ENCODE results near the gene PPP2CA.
"Not testable (repeated sequence)": the region's sequence is repeated elsewhere in the genome, so short reads cannot be mapped to it uniquely, and the experiment has no call there.

PPP2CA gene

DNA sequence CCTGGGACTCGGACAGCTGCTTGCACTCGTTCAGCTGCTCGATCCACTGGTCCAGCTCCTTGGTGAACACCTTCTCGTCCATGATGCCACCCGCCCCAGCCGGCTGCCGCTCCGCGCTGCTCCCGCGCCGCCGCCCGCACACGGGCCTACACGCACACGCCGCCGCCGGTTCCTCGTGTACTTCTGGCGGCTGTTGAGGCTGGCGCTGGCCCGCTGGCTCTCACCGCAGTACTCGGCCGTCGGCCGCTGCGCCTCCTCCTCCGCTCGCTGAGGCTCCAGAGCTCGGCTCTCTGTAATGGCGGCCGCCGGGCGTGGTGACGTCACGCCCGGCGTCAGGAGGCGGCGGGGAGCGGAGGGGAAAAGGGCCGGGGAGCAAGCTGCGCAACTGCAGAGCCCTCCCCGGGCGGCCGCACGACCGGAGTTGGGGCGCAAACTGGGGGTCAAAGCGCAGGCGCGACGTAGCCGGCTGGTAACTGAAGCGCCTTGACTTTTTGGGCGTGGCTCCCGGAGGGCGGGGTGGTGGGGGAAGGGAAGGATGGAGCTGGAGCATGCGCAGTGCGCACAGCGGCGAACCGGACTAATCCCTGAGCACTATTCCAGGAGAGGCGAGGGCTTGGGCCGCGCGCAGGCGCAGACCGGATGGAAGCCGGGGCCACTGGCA is at the start of gene PPP2CA:
Gene PPP2CA, minus strand, starts transcription at position 294 of the 661 bp plus-strand sequence. Its CDS starts 212 bp downstream, at position 82.
- DNase-seq (ENCODE audit: low read depth, low spot score): peak; percentile 97

DNA sequence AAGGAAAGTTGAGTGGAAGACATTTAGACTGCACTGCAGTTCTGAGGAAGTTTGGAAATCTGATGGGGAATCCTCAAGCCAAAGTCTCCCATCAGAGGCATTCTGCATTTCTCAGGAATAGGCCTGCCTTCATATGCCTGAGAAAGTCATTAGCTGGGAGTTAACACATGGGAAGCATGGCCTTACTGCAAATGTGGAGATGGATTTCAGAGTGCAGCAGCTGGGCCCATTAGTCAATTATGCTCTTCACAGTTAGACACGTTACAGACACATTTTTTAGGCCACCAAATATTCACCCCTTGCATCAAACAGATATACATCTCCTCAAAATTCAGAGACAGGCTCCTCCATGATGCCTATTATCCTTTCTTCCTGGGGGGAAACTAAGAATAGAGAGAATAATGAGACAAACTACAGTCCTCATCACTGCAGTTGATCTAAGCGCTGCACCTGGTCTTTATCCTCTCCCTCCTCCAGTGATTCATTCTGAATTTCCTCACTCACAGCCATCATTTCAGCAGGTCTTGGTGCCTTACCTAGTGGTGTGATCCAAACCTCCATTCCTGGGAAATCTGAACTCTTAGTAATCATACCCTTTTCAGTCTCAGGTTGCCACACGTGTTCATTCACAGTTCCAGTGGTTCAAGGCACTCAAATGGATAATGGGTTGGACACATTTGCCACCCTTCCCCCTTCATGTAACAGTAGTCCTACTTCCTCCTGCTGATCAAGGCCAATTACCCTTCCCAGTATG is 47.9 kb upstream of the PPP2CA start:
- no peak for DNase-seq (ENCODE audit: low read depth, low spot score)

DNA sequence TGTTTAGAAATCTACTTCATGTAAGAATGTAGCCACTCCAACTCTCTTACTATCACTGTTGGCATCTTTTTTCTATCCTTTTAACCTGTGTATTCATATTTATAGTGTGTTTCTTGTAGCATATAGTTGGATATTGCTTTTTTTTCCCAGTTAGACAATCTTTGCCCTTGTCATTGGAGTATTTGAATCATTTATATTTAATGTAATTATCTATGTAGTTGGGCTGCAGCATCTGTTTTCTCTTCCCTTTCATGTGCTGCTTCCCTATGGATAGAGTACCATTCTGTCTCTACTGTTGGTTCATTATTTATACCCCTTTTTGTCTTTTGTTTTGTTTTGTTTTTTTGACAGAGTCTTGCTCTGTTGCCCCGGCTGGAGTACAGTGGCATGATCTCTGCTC is 45.2 kb upstream of the PPP2CA start:
- DNase-seq (ENCODE audit: low read depth, low spot score): no peak

DNA sequence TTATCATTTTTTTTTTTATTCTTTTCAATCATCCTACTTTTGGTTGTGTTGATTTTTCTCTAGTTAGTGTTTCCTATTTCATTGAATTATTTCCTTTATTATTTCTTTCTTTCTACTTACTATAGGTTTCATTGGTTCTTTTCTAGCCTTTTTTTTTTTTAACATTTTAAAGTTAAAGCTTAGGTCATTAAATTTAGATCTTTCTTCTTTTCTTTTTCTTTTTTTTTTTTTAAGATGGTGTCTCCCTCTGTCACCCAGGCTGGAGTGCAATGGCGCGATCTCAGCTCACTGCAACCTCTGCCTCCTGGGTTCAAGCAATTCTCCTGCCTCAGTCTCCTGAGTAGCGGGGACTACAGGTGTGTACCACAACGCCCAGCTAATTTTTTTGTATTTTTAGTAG is 43.0 kb upstream of the PPP2CA start:
- DNase-seq (ENCODE audit: low read depth, low spot score): no peak

DNA sequence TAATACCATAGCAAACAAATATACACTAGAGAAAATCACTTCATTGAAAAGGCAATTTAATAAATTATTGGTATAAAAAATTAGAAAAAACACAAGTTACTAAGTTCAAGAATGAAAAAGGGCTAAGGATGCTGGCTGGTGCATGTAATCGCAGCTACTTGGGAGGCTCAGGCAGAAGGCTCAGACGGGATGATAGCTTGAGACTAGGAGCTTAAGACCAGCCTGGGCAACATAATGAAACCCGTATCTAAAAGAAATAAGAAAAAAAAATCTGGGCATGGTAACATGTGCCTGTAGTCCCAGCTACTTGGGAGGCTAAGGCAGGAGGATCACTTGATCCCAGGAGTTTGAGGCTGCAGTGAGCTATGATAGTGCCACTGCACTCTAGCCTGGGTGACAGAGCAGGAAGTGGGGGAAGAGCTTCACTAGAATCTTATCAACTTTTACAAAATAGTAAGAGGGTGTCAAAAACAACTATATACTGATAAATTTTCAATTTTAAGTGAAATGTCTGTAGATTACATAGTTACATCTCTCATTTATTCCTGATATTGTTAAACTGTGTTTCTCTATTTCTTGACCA is 42.2 kb upstream of the PPP2CA start:
- DNase-seq (ENCODE audit: low read depth, low spot score): no peak

DNA sequence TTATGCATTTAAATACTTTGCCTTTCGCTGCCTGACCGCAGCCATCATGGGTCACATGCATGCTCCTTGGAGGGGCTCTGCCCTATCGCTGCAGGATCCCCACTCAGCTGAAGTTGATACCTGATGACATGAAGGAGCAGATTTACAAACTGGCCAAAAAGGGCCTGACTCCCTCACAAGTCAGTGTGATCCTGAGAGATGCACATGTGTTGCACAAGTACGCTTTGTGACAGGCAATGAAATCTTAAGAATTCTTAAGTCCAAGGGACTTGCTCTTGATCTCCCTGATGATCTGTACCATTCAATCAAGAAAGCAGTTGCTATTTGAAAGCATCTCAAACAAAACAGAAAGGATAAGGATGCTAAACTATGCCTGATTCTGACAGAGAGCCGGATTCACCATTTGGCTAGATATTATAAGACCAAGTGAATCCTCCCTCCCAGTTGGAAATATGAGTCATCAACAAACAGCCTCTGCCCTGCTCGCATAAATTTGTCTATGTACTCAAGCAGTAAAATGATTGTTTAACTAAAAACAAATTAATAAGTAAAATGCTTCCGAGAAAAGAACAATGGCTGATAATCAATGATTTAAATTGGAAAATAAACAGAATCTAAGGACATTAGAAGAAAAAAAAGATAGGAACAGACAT is 41.6 kb upstream of the PPP2CA start:
- DNase-seq (ENCODE audit: low read depth, low spot score): no peak

DNA sequence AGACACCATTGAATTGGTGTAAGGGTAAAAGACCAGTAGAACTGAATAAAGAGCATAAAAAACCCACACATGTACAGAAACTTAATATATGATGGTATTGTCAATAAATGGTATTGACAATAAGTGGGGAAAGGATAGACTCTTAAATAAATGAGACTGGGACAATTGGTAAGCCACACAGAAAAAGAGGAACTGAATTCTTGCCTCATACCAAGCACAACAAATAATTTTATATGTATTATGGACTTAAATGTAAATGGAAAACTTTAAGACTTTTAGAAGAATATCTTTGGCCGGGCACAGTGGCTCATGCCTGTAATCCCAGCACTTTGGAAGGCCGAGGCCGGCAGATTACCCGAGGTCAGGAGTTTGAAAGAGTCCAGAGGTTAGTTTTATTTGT is 37.9 kb upstream of the PPP2CA start:
- no peak for DNase-seq (ENCODE audit: low read depth, low spot score)

DNA sequence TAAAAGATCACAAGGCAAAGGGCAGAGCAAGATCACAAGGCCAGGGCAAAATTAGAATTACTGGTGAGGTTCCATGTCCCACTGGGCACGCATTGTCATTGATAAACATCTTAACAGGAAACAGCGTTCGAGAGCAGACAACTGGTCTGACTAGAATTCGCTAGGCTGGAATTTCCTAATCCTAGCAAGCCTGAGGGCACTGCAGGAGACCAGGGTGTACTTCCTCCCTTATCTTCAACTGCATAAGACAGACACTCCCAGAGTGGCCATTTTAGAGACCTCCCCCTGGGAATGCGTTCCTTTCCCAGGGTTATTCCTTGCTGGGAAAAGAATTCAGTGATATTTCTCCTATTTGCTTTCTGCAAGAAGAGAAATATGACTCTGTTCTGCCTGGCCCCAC is 36.8 kb upstream of the PPP2CA start:
- not testable (repeated sequence) for DNase-seq (ENCODE audit: low read depth, low spot score)

DNA sequence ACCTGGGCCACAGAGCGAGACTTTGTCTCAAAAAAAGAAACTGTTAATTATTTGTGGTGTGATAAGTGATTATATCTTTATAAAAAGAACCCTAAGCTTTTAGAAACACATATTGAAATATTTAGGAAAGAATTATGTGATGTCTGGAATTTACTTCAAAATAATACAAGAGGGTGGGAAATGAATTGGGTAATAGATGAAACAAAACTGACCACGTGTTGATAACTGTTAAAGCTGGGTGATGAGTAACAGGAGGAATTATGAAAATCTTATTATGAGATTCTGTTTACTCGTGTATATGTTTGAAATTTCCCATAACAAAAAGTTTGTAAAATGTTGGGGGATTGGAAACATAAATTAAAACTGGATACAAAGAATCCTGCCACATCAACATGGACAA is 33.0 kb upstream of the PPP2CA start:
- DNase-seq (ENCODE audit: low read depth, low spot score): no peak

DNA sequence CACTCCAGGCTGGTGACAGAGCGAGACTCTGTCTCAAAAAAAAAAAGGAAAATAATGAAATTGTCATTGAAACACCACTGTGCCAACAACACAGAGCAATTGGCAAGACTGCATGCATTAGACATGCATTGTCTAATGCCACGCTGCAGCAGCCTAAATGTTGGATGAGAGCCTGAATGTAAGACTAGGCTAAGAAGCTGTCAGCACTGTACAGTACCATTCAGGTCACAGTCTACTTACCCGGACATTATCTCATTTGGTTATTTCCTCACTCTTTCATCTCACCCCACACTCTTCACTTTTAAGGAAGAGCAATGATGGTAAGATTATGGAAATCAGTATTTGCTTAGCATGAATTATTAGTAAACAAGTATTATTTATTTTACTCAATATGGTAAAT is 31.3 kb upstream of the PPP2CA start:
- DNase-seq (ENCODE audit: low read depth, low spot score): no peak

DNA sequence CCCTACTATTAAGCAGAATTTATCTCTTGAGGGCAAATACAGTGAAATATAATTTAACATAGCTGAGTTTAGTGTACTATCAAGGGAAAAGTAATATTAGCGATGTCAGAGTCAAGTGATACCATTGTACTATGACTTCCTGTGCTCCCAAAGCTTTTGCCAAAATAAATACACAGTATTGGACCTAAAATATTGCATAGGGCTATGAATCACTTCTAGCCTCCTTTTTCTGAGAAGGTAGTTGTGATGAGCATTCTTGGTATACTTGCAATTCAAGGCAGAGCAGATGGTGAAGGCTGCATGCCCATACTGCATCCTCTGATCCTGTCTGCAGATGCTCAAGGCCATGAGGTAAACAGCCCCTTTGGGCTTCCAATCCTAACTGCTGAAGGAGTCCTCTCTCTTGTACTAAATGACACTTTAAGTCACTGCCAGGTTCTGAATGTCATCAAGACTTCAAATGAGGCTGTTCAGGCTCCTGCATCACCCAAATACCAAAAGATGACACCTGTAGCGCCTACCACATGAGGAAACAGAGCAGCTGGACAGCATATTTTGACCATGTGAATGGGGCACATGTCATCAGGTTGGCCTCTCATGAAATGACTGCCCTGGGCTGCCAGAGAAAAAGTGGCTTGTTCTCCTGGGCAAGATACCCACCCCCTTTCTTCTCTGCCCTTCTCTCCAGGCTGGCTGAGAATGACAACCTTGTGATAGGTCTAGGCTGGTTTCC is 29.7 kb upstream of the PPP2CA start:
- DNase-seq (ENCODE audit: low read depth, low spot score): no peak

DNA sequence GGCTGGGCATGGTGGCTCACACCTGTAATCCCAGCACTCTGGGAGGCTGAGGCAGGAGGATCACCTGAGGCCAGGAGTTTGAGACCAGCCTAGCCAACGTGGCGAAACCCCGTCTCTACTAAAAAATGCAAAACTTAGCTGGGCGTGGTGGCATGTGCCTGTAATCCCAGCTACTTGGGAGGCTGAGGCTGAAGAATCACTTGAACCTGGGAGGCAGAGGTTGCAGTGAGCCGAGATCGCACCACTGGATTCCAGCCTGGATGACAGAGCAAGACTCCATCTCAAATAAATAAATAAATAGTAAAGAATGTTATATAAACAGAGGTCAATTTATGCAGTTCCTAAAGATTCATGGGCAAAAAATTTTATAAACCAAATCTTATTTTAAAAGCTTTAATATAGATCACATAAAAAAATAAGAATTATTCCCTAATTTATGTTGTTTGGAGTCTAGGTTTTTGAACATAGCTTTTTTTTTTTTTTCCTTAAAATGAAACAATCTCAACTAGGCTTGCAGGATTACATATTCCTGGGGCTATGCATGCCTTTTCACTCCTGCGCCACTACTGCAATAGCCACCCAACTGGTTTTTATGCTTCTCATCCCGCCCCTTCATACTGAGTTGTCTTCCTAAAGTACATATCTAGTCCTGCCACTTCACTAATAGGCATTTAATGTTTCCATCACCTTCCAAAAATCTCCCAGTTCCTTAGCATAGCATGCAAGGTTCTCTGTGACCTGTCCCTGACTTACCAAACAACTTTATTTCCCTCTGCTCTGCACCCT is 27.7 kb upstream of the PPP2CA start:
- not testable (repeated sequence) for DNase-seq (ENCODE audit: low read depth, low spot score)

DNA sequence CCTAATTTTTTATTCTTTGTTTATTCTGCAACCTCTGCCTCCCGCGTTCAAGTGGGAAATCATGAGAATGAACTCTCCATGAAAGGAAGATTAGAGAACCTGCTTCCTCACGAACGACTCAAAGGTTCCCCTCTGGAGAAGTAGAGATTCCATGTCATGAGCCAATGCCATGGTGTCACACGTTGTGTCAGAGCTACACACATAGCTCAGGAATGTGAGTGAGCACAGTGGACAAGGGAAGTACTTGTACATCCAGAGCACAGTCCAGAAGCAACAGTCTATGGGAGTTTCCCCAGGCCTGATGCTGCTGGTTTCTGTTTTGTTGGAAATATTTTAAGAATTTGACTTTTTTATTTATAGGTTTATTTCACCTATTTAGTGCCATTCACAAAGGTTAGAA is 26.8 kb upstream of the PPP2CA start:
- no peak for DNase-seq (ENCODE audit: low read depth, low spot score)

DNA sequence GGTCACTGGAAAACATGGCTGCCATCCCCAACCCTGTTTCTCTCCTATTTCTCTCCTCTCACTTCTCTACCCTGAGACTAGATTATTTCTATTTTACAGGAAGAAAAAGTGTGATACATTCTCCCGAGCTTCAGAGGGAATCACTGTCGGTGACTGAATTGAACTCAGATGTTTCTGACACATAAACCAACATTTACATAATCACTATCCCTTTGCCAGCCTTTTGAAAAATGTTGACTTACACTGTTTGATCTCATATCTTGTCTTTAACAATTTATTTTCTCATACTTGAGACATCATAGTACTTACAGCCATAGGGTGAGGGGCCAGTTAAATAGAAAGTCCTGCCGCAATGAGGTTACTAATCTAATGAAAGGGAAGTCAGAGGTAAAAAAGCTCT is 25.1 kb upstream of the PPP2CA start:
- no peak for DNase-seq (ENCODE audit: low read depth, low spot score)

DNA sequence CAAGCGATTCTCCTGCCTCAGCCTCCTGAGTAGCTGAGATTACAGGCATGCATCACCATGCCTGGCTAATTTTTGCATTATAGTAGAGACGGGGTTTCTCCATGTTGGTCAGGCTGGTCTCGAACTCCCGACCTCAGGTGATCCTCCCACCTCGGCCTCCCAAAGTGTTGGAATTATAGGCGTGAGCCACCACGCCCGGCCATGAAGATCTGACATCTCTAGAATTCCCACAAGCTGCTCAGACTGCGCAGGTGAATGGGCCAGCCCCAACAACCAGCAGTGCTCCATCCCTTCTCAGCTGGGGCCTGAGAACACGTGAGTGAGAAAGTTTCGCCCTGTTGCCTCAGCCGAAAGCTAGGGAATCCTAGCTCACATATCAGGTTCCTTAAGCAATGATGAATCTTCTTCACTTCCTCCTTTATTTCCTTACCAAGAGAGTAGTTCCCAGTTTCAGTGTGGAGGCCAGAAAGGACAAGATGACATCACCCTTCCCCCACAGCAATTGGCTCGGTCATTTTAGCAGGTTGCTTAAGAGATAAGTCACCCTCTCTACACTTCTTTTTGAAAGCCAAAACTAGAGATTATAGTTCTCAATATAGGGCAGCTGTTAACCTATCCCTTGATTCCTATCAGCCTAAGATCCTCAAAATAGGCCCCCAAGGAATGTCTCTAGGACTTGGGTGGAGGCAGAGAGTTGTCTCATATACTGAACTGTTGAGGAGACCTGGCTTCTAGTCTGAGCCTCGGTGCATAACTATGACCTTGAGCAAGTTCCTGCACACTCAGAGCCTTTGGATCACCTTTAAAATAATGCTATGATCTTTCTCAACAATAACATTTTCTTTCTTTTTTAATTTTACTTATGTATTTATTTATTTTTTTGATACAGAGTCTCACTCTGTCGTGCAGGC is 23.9 kb upstream of the PPP2CA start:
- no peak for DNase-seq (ENCODE audit: low read depth, low spot score)

DNA sequence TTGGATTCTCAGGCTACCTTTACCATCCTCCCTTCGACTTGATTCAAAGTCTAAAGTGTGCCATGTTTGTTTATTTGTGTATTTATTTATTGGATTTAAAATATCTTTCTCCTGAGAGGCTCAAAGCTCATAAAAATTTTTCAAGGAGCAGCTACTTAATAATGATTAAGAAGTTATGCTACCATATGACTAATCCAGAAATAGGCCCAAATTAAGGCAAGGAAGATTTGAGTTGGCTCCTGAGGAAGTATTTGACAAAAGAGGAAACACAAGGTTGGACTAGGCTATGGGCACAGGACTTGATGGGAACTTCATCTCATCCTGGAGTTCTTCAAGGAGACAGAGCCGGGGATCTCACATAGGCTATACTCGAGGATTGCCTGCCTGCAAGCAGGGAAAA is 22.4 kb upstream of the PPP2CA start:
- no peak for DNase-seq (ENCODE audit: low read depth, low spot score)

DNA sequence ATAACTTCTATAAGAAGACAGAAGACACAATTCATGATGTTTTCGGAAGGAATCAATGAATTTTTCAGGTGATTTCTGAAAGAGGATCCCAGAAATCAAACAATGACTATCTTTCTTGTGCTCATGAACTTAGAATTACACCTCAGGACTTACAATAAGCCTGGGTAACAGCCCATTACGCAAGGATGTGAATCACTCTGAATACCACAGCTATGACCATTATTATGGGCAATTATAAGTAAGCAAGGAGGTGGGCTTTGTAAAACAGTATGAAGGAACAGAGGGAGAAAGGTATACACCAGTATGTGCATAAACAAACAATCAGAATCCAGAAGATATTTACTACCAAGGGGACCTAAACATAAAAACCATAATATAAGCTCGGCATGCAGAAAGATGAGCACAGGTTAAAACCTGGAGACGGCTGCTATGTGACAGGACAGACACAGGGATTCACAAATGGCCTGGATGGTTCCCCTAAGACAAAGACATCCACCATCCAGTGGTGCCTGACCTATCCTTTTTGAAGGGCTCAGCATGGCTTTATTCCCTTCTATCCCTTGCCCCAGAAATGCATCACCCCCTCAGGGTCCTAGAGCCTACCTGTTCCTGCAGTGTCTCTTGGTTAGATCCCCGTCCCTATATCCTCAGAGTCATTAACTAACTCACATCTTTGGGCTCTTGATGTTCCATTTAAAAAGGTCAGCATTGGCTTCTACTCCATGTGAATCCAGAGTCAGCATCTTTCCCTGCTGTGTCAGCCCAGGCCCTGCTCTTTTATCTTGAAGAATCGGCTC is 21.8 kb upstream of the PPP2CA start:
- no peak for DNase-seq (ENCODE audit: low read depth, low spot score)

DNA sequence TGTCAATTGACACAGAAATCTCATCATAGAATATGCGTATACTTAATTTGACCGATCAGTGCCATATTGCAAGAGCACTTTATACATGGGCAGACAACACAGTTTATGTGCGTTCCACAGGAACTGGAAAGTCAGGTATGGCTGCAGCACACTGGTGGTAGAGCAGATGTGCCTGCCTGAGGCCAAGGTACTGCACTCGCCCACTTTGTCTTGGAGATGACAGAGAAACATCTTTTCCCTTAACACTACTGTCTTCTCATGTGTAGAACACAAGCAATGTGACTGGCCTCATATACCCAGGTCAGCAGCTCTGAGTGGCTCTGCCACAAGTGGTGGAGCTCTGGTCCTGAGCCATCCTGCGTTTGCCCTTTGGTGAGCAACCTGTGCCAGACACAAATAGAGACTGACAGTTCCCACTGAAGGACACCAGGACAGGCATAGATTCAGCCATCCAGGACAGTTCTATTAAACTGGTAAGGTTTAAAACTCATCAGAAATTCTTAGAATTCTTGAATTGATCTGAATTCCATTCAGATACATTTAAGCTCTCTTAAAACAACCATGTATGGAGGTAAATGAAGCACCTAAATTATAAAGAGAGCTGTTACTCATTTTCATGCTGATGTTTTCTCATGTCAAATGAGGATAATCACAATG is 21.0 kb upstream of the PPP2CA start:
- no peak for DNase-seq (ENCODE audit: low read depth, low spot score)

DNA sequence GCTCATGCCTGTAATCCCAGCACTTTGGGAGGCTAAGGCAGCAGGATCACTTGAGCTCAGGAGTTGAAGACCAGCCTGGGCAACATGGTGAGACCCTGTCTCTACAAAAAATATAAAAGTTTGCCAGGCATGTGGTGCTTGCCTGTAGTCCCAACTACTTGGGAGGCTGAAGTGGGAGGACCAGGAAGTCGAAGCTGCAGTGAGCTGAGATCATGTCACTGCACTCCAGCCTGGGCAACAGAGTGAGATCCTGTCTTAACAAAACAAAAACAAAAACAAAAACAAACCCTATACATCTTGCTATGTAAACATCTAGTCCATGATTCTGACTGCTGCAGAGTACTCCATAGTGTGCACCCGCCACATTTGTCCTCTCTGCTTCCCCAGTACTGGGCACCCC is 19.8 kb upstream of the PPP2CA start:
- no peak for DNase-seq (ENCODE audit: low read depth, low spot score)

All from smooth muscle cell of the brain vasculature (primary cell).